H1 (cell line): Measurements from ENCODE around the gene AQP11. TPM values are rescaled to one million over a fixed set of nuclear protein-coding genes. Genes with fewer than 3 reads are reported as not detected.

Experiments
- CTCF ChIA-PET: fragments of 300-600 bp; sonication (Branson Sonifier 250); formaldehyde crosslinking; loops from one replicate; lab custom pipeline; 2021; ENCODE audit not compliant: partially characterized antibody; lab: Charles Lee
- POLR2A ChIA-PET: fragments of 300-600 bp; sonication (Branson Sonifier 250); formaldehyde crosslinking; loops from one replicate; lab custom pipeline; 2021; ENCODE audit warnings: inconsistent platforms; ENCODE audit not compliant: partially characterized antibody; lab: Charles Lee
- DNase-seq, 2 experiments: peaks; one replicate each; pipeline versions ENCODE4 v3.0.0 to v3.0.0-alpha.2; 2010 to 2022; ENCODE audit warnings: low spot score in 2 of 2, low read depth in 1 of 2, mixed read lengths in 1 of 2
- FAIRE-seq: peaks from 2 replicates; lab custom pipeline; 2011; peaks lifted over from hg19 to GRCh38; lab: Jason Lieb, UNC
- H2AFZ ChIP-seq: 2 replicates; pipeline ENCODE4 v1.8.1; 2012; ENCODE audit warnings: low read length, inconsistent platforms
- H2AK5ac ChIP-seq: 2 replicates; pipeline ENCODE4 v1.6.1; 2013; ENCODE audit warnings: low read depth, low read length
- H2BK120ac ChIP-seq: replicated peaks from 2 replicates; pipeline ENCODE3; 2013; ENCODE audit warnings: low read depth, low read length, inconsistent platforms
- H2BK12ac ChIP-seq: 2 replicates; pipeline ENCODE4 v1.6.1; 2013; ENCODE audit warnings: low read depth, low read length
- H2BK15ac ChIP-seq: 2 replicates; pipeline ENCODE4 v1.6.1; 2013; ENCODE audit warnings: low read length
- H2BK20ac ChIP-seq: 2 replicates; pipeline ENCODE4 v1.6.1; 2013; ENCODE audit warnings: low read length
- H2BK5ac ChIP-seq: 2 replicates; pipeline ENCODE4 v1.6.1; 2013; ENCODE audit warnings: low read depth, low read length
- H3K14ac ChIP-seq: 2 replicates; pipeline ENCODE4 v1.6.1; 2013; ENCODE audit warnings: inconsistent platforms; ENCODE audit not compliant: insufficient read length
- H3K18ac ChIP-seq: 2 replicates; pipeline ENCODE4 v1.6.1; 2013; ENCODE audit warnings: low read length; ENCODE audit errors: extremely low read depth
- H3K23ac ChIP-seq: 2 replicates; pipeline ENCODE4 v1.6.1; 2013; ENCODE audit warnings: inconsistent platforms; ENCODE audit not compliant: insufficient read length
- H3K23me2 ChIP-seq: 2 replicates; pipeline ENCODE4 v1.6.1; 2013; ENCODE audit warnings: low read depth, low read length
- H3K27ac ChIP-seq: 2 replicates; pipeline ENCODE4 v1.6.1; 2011; ENCODE audit warnings: low read depth, low read length, inconsistent platforms
- H3K27me3 ChIP-seq, 4 experiments: replicated peaks in 1 of 4; 1 replicate in 1 of 4; 2 replicates in 3 of 4; pipeline versions ENCODE4 v1.6.1 to v1.8.1; 2011 to 2013; ENCODE audit warnings: low read length in 3 of 4, mild to moderate bottlenecking in 3 of 4, inconsistent platforms in 2 of 4, mixed read lengths in 2 of 4, moderate library complexity in 1 of 4; ENCODE audit not compliant: control insufficient read depth in 3 of 4, insufficient read depth in 3 of 4; ENCODE audit errors: extremely low read depth in 1 of 4
- H3K36me3 ChIP-seq, 4 experiments: 2 replicates each; pipeline versions ENCODE4 v1.6.1 to v1.8.1; 2011 to 2013; ENCODE audit warnings: mild to moderate bottlenecking in 4 of 4, low read length in 3 of 4, moderate library complexity in 2 of 4, control low read depth in 1 of 4, inconsistent platforms in 1 of 4; ENCODE audit not compliant: insufficient read depth in 4 of 4, control insufficient read depth in 2 of 4
- H3K4ac ChIP-seq: replicated peaks from 2 replicates; pipeline ENCODE3; 2013; ENCODE audit warnings: low read length, low read depth, mixed read lengths, inconsistent platforms; ENCODE audit not compliant: insufficient read length
- H3K4me1 ChIP-seq, 4 experiments: replicated peaks in 1 of 4; 1 replicate in 1 of 4; 2 replicates in 3 of 4; pipeline versions ENCODE4 v1.6.1 to v1.8.1; 2011 to 2013; ENCODE audit warnings: low read length in 3 of 4, inconsistent platforms in 2 of 4, mixed read lengths in 1 of 4; ENCODE audit not compliant: insufficient read depth in 4 of 4, control insufficient read depth in 3 of 4
- H3K4me2 ChIP-seq, 2 experiments: 2 replicates each; pipeline versions ENCODE4 v1.6.1 to v1.8.1; 2011 to 2013; ENCODE audit warnings: low read depth in 2 of 2, low read length in 2 of 2, control low read depth in 1 of 2, inconsistent platforms in 1 of 2, mild to moderate bottlenecking in 1 of 2; ENCODE audit not compliant: insufficient read depth in 1 of 2
- H3K4me3 ChIP-seq, 4 experiments: fragments of 200-600, 300-600 bp in 1 of 4; sonication (generic), shearing (Covaris generic), sonication (Bioruptor Twin) in 1 of 4; 2 replicates each; pipeline versions ENCODE4 v1.5.1 to v1.8.1; 2011 to 2016; ENCODE audit warnings: low read length in 4 of 4, low read depth in 3 of 4, control low read depth in 2 of 4, inconsistent platforms in 2 of 4, mild to moderate bottlenecking in 2 of 4, mixed read lengths in 1 of 4, moderate library complexity in 1 of 4; ENCODE audit not compliant: insufficient read depth in 2 of 4; ENCODE audit errors: extremely low read depth in 1 of 4
- H3K56ac ChIP-seq: replicated peaks from 2 replicates; pipeline ENCODE3; 2013; ENCODE audit warnings: low read depth, mild to moderate bottlenecking, mixed read lengths, low read length, inconsistent platforms; ENCODE audit not compliant: insufficient read length
- H3K79me1 ChIP-seq: 2 replicates; pipeline ENCODE4 v1.6.1; 2013; ENCODE audit warnings: low read depth, low read length, control low read depth
- H3K79me2 ChIP-seq, 2 experiments: 2 replicates each; pipeline versions ENCODE4 v1.6.1 to v1.8.1; 2012 to 2013; ENCODE audit warnings: low read length in 2 of 2, mild to moderate bottlenecking in 2 of 2, inconsistent platforms in 1 of 2; ENCODE audit not compliant: insufficient read depth in 2 of 2, control insufficient read depth in 1 of 2
- H3K9ac ChIP-seq, 4 experiments: replicated peaks in 1 of 4; 1 replicate in 1 of 4; 2 replicates in 3 of 4; pipeline versions ENCODE4 v1.6.1 to v1.8.1; 2011 to 2013; ENCODE audit warnings: low read depth in 3 of 4, low read length in 3 of 4, control low read depth in 2 of 4, mild to moderate bottlenecking in 2 of 4, moderate library complexity in 2 of 4, inconsistent platforms in 1 of 4; ENCODE audit errors: extremely low read depth in 1 of 4
- H3K9me3 ChIP-seq, 2 experiments: 2 replicates each; pipeline versions ENCODE4 v1.6.1 to v1.8.1; 2012 to 2013; ENCODE audit warnings: mild to moderate bottlenecking in 2 of 2, moderate library complexity in 2 of 2, control low read depth in 1 of 2, inconsistent platforms in 1 of 2, low read depth in 1 of 2, low read length in 1 of 2, mixed read lengths in 1 of 2; ENCODE audit not compliant: insufficient read depth in 2 of 2
- H4K20me1 ChIP-seq, 2 experiments: replicated peaks in 1 of 2; 2 replicates each; pipeline versions ENCODE3 to v1.8.1; 2011 to 2013; ENCODE audit warnings: inconsistent platforms in 2 of 2, low read length in 2 of 2, mild to moderate bottlenecking in 1 of 2; ENCODE audit not compliant: insufficient read depth in 2 of 2, control insufficient read depth in 1 of 2
- H4K5ac ChIP-seq: 2 replicates; pipeline ENCODE4 v1.6.1; 2013; ENCODE audit warnings: low read length, low read depth, mixed read lengths, inconsistent platforms; ENCODE audit not compliant: insufficient read length
- H4K8ac ChIP-seq: 2 replicates; pipeline ENCODE4 v1.8.0; 2013; ENCODE audit warnings: mild to moderate bottlenecking, moderate library complexity, low read length, inconsistent platforms; ENCODE audit not compliant: insufficient read depth; ENCODE audit errors: extremely low read depth
- H4K91ac ChIP-seq: replicated peaks from 2 replicates; pipeline ENCODE3; 2013; ENCODE audit warnings: low read length, mixed read lengths, inconsistent platforms; ENCODE audit not compliant: insufficient read length
- ASH2L ChIP-seq: fragments of 200-600, 300-600 bp; sonication (generic); IDR thresholded peaks from one replicate; pipeline ENCODE4 v1.7.1; 2017; ENCODE audit warnings: low read length
- CHD1 ChIP-seq: IDR thresholded peaks from 2 replicates; pipeline ENCODE4 v1.6.1; 2012; ENCODE audit warnings: low read depth, low read length, improper control_type of control experiment
- FOSL1 ChIP-seq: IDR thresholded peaks from 2 replicates; pipeline ENCODE4 v1.6.1; 2011; ENCODE audit warnings: mild to moderate bottlenecking, low read depth, low read length, moderate library complexity; ENCODE audit not compliant: insufficient read depth
- GABPA ChIP-seq: IDR thresholded peaks from 2 replicates; pipeline ENCODE4 v1.6.1; 2011; ENCODE audit warnings: mild to moderate bottlenecking, low read length, moderate library complexity, borderline replicate concordance; ENCODE audit not compliant: insufficient read depth
- NANOG ChIP-seq: IDR thresholded peaks from 2 replicates; pipeline ENCODE4 v1.6.1; 2011; ENCODE audit warnings: low read length, low read depth, mild to moderate bottlenecking, inconsistent platforms; ENCODE audit not compliant: insufficient read depth, poor library complexity, severe bottlenecking
- POLR2AphosphoS5 ChIP-seq: IDR thresholded peaks from 2 replicates; pipeline ENCODE4 v1.6.1; 2011; ENCODE audit warnings: low read depth, low read length
- RAD21 ChIP-seq, 2 experiments: IDR thresholded peaks in 1 of 2; conservative IDR thresholded peaks in 1 of 2; 2 replicates each; pipeline ENCODE4 v1.6.1; 2011; ENCODE audit warnings: low read depth in 2 of 2, low read length in 2 of 2, improper control_type of control experiment in 1 of 2, inconsistent platforms in 1 of 2, mild to moderate bottlenecking in 1 of 2, moderate library complexity in 1 of 2
- SIRT6 ChIP-seq: IDR thresholded peaks from one replicate; pipeline ENCODE4 v1.7.1; 2012; ENCODE audit warnings: low read length, inconsistent platforms
- SIX5 ChIP-seq: IDR thresholded peaks from 2 replicates; pipeline ENCODE4 v1.6.1; 2011; ENCODE audit warnings: mild to moderate bottlenecking, low read depth, low read length
- SP1 ChIP-seq: IDR thresholded peaks from 2 replicates; pipeline ENCODE4 v1.6.1; 2011; ENCODE audit warnings: low read depth, low read length
- SP2 ChIP-seq: IDR thresholded peaks from 2 replicates; pipeline ENCODE4 v1.6.1; 2012; ENCODE audit warnings: mild to moderate bottlenecking, low read length, inconsistent platforms
- TEAD4 ChIP-seq: IDR thresholded peaks from 2 replicates; pipeline ENCODE4 v1.6.1; 2012; ENCODE audit warnings: low read depth, low read length, inconsistent platforms, mixed read lengths
- WGBS, 2 experiments: shearing (Covaris generic) in 1 of 2; methylation state at CpG; one replicate each; pipeline versions ENCODE4 v1.1.6 to v1.1.7; 2013 to 2015; ENCODE audit warnings: low lambda C conversion rate in 2 of 2, mixed read lengths in 2 of 2, inconsistent platforms in 1 of 2, low coverage in 1 of 2, missing lambda C conversion rate in 1 of 2; ENCODE audit not compliant: insufficient replicate concordance in 2 of 2, insufficient coverage in 1 of 2, insufficient read length in 1 of 2; ENCODE audit errors: extremely low coverage in 1 of 2, missing lambda C conversion rate in 1 of 2; 5-methylcytosine and 5-hydroxymethylcytosine counted together
- polyA plus RNA-seq, 7 experiments: library from polyadenylated mRNA; depleted of rRNA in 3 of 7; stranded (reverse) in 5 of 7; unstranded in 2 of 7; fragments of >200 nt in 5 of 7; fragments of 200-250 nt in 2 of 7; gene quantifications; 1 replicate in 5 of 7; 2 replicates in 1 of 7; 4 replicates in 1 of 7; pipeline versions ENCODE4 v1.2.1 to v1.2.3, GENCODE V29; 2011 to 2013; ENCODE audit warnings: missing spikeins in 2 of 7, mixed read lengths in 2 of 7
- total RNA-seq: library from RNA; stranded (reverse); fragmentation: NEBNext Ultra II Directional; extraction: Animal tissue kit (Norgen Biotek cat#: 25700); gene quantifications from 2 replicates; pipeline ENCODE4 v1.2.1, GENCODE V29; 2021

Gene AQP11
- total and polyA plus RNA-seq, 2 of the 8 experiments (the other 6 are each of a cell fraction or from before 2014, with no cell fraction given): 1.1 to 1.6 TPM

DNA sequence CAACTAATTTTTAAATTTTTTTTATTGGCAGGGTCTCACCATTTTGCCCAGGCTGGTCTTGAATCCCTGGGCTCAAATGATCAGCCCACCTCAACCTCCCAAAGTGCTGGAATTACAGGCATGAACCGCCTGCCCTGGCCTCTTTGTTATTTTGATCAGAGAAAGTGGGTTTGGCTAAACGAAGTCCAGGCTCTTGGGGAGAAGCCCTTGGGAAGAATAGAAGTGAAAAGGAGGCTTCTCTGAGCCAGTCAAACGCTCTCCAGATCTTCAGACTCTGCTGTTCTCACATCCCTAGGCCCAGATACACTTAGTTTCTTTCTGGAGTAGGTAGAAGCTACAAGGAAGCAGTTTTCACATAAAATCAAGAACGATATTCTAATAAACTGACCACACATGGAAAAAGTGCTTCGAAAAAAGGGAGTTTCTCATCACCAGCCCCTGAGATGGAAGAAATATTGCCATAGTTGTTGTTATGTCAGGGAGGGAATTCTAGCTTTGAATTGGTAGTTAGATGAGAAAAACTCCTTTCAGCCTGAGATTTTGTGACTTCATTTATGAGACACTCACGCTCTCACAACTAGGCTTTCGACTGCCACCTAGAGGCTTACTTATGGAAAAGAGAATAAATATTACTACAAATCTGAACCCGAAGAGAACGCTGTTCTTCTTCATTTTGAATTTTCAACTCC is 41.7 kb upstream of the AQP11 start:
- Histone ChIP-seq H3K79me1 (no peaks in the 10 kb centered on the region), H4K20me1 (no peaks in the 10 kb centered on the region), H4K8ac (no peak overlapping the region), H3K4ac (no peak overlapping the region), H3K9ac (peak overlapping the region in 2 of 4 experiments; percentile 9 to 17; a peak in 1 of 7 replicates), H4K91ac (no peak overlapping the region), H2BK5ac (peak overlapping the region; percentile 97), H3K14ac (no peak overlapping the region), H2AFZ (peak overlapping the region; percentile 95; the same call in 1 of the 2 replicates), H2BK20ac (0 out of 2 replicates have a peak overlapping the region, but pooled peaks have one; percentile 52), H3K27me3 (no peaks in the 10 kb centered on the region), H3K79me2 (no peaks in the 10 kb centered on the region), H3K56ac (peak overlapping the region; percentile 8), H3K27ac (peak overlapping the region; percentile 85), H2AK5ac (no peak overlapping the region), H3K4me3 (peak overlapping the region in 1 of 4 experiments; percentile 48; a peak in 2 of 8 replicates), H3K9me3 (peaks cover 5 to 10% of the 10 kb centered on the region in 2 experiments; a peak in 3 of 4 replicates), H3K36me3 (no peaks in the 10 kb centered on the region), H3K4me2 (peak overlapping the region; percentile 1 to 60), H3K4me1 (peaks cover 3 to 11% (median 6%) of the 10 kb centered on the region in 4 experiments), H2BK15ac (no peak overlapping the region), H2BK120ac (peak overlapping the region; percentile 56), H3K18ac (peak overlapping the region; percentile 66), H3K23me2 (no peaks in the 10 kb centered on the region; the same call in 1 of the 2 replicates), H2BK12ac (0 out of 2 replicates have a peak overlapping the region, but pooled peaks have one; percentile 94), H4K5ac (peak overlapping the region; percentile 90), H3K23ac (no peak overlapping the region)
- ChIA-PET CTCF (interaction anchor here (0.5 to 3.1 kb wide), 37 partner anchors 9 to 593 kb away, joined by 3 to 38 read pairs (median 5); partner anchors contain the start of gene MYO7A), POLR2A (interaction anchor here (0.8 to 1.2 kb wide), 4 partner anchors 9 to 122 kb away, joined by 3 to 4 read pairs (median 4); no protein-coding TSS in a partner anchor)
- FAIRE-seq (peak; percentile 42), DNase-seq (peak in 1 of 2 experiments; percentile 46)
- 14% methylated on average over 9 of the region's 9 CpGs; no CpG with 5 or more reads in 1 of the 2 experiments for WGBS, 2 experiments
- peak; percentile 37 for TF ChIP-seq ASH2L
- TF ChIP-seq SP1: no peak
- TF ChIP-seq NANOG: no peak
- peak; percentile 79 to 83 for TF ChIP-seq RAD21 (IDR thresholded peaks at IDR 0.05 in 1 of 2, conservative IDR thresholded peaks at IDR 0.05 in 1 of 2; ENCODE audit: low read depth in 2 of 2, low read length in 2 of 2)
- TF ChIP-seq POLR2AphosphoS5: no peak
- TF ChIP-seq SP2: no peak
- TF ChIP-seq FOSL1: no peak
- no peak for TF ChIP-seq GABPA
- peak; percentile 70 for TF ChIP-seq TEAD4
- no peak for TF ChIP-seq SIRT6
- no peak for TF ChIP-seq SIX5
- 0 out of 2 replicates have a peak, but pooled peaks have one; percentile 49 for TF ChIP-seq CHD1
